ENCODE data around the gene LCTL. TPM values are rescaled to one million over a fixed set of nuclear protein-coding genes. Genes with fewer than 3 reads are reported as not detected.

LCTL gene
- total RNA-seq, 4 donors from 2014 or later, result 3.3 to 12.6 (median 7.4) TPM

DNA sequence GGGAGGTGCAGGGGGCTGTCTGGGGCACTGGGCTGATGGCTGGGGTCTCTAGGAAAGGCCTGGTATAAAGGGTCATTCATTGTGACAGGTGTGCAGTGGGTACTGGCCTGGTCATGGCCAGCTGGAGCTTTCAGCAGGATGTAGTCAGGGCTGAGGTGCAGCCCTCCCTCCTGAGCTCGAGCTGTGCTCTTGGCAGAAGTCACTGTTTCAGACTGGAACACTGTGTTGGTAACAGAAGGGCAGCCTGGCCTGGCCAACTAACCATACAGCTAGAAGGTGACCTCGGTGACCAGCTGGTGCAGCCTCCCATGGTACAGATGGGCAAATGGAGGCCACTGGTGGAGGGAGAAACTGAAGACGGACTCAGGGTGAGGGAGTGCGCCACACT, 34.4 kb upstream of the LCTL start:
- no peak for DNase-seq (ENCODE audit: low spot score in 2 of 2)
- WGBS, 2 donors, result 81 to 83% methylated on average over 4 of the region's 4 CpGs
- TF ChIP-seq POLR2A (IDR thresholded peaks at IDR 0.05) (no peak), EP300 (IDR thresholded peaks at IDR 0.05) (no peak)
- TF ChIP-seq, protein P1, sequence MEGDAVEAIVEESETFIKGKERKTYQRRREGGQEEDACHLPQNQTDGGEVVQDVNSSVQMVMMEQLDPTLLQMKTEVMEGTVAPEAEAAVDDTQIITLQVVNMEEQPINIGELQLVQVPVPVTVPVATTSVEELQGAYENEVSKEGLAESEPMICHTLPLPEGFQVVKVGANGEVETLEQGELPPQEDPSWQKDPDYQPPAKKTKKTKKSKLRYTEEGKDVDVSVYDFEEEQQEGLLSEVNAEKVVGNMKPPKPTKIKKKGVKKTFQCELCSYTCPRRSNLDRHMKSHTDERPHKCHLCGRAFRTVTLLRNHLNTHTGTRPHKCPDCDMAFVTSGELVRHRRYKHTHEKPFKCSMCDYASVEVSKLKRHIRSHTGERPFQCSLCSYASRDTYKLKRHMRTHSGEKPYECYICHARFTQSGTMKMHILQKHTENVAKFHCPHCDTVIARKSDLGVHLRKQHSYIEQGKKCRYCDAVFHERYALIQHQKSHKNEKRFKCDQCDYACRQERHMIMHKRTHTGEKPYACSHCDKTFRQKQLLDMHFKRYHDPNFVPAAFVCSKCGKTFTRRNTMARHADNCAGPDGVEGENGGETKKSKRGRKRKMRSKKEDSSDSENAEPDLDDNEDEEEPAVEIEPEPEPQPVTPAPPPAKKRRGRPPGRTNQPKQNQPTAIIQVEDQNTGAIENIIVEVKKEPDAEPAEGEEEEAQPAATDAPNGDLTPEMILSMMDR (IDR thresholded peaks at IDR 0.05), result no peak

DNA sequence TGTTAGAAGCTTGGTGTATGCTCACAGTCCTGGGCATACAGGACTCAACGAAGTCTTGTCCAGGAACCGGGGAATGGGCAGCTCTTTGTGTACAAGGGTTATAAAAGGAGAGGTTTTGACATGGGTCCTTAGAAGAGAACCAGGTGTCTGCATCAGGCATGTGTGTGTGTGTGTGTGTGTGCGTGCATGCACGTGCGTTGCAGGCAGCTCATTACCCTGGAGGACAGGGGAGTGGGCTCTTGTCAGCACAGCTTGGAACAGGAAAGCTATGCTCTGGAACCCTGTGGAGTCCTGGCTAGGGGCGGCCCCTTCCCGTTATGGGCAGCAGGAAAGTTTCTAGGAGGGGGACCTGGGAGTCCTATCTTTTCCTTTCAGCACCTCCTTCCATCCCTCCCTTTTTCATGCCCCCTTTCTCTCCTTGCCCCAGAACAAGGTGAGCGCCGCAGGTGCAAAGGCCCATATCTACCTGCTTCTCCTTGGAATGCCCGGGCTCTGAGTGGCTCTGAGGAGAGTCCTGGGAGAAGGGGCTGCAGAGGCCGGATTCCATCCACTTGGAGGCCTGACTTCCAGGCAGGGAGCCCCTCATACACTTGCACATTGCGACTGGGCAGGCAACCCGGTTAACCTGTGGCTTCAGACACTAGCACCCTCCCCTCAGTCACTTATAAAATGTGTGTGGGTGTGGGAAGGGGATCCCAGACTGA, 33.9 kb upstream of the LCTL start:
- H3K27ac ChIP-seq, result no peak overlapping the region
- no peak overlapping the region for H3K4me3 ChIP-seq
- H3K9me3 ChIP-seq, result no peaks in the 10 kb centered on the region
- WGBS, 2 donors, result 76 to 83% methylated on average over 13 of the region's 13 CpGs
- H3K4me1 ChIP-seq, result no peaks in the 10 kb centered on the region
- no peak for DNase-seq (ENCODE audit: low spot score in 2 of 2)
- no peaks in the 10 kb centered on the region for H3K36me3 ChIP-seq
- H3K27me3 ChIP-seq, result no peaks in the 10 kb centered on the region
- TF ChIP-seq EP300 (IDR thresholded peaks at IDR 0.05) (no peak), POLR2A (IDR thresholded peaks at IDR 0.05) (no peak)
- TF ChIP-seq, protein P1 (IDR thresholded peaks at IDR 0.05), result no peak

More for the DNA sequence above, 34.4 kb upstream of the LCTL start:
- Histone ChIP-seq H3K9me3 (no peaks in the 10 kb centered on the region), H3K36me3 (no peaks in the 10 kb centered on the region), H3K4me3 (no peak overlapping the region), H3K27ac (no peak overlapping the region), H3K4me1 (no peaks in the 10 kb centered on the region), H3K27me3 (no peaks in the 10 kb centered on the region)

DNA sequence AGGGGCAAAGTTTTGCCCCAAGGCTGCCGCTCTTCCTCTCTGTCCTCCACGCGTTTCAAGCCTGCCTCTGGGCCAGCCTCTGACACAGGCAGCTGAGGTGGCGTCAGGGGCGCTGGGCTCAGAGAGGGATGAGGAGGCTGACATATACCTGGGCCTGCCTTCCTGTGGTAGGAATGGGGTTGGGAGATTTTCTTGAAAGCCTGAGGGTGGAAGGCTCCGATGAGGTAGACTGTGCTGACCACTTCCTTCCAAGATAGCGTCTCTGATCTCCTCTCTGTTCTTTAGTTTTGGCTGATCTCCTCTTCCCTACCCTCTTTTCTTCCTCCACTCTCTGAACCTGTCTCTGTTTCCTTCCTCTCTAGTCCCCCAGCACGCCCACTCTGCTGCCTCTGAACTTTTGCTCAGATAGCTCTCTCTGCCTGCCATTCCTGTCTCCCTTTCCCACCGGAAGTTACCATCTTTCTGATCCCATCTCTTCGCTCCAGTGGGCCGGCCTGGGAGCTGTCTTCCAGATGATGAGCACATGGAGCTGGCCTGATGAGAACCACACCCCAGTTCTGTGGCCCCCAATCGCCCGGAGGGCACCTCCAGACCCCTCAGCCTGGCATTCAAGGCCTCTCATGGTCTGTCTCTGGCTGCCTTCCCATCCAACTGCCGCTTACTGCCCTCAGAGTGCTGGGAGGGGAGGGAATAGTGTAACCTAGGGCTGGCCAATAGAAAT, 32.5 kb upstream of the LCTL start:
- H3K27me3 ChIP-seq, result no peaks in the 10 kb centered on the region
- 80 to 84% methylated on average over 13 to 14 of the region's 14 CpGs for WGBS, 2 donors
- H3K4me3 ChIP-seq, result no peak overlapping the region
- no peak for DNase-seq (ENCODE audit: low spot score in 2 of 2)
- H3K9me3 ChIP-seq, result no peaks in the 10 kb centered on the region
- H3K4me1 ChIP-seq, result no peaks in the 10 kb centered on the region
- no peak for TF ChIP-seq EP300 (IDR thresholded peaks at IDR 0.05)
- TF ChIP-seq, protein P1 (IDR thresholded peaks at IDR 0.05), result no peak
- TF ChIP-seq POLR2A (IDR thresholded peaks at IDR 0.05), result no peak
- H3K27ac ChIP-seq, result no peak overlapping the region
- no peaks in the 10 kb centered on the region for H3K36me3 ChIP-seq

DNA sequence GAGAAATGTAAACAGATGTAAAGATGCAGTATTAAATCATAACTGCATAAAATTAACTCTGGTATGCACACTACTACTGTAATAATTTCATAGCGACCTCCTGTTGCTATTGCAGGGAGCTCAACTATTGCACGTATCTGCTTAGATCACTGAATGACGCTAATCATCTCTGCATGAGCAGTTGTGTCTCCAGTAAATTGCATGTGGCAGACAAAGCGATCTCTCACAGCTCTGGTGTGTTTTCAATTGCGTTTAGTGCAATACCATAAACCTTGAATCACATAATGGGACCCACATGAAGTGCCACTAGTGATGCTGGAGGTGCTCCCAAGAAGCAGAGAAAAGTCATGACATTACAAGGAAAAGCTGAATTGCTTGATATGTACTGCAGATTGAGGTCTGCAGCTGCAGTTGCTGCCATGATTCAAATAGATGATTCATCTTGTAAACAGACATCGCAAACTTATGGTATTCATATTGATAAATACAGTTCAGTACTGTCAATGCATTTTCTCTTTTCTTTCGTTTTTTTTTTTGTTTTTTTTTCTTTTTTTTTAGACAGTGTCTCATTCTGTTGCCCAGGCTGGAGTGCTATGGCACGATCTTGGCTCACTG, 30.2 kb upstream of the LCTL start:
- WGBS, 2 donors, result 43 to 57% methylated on average over 8 of the region's 8 CpGs
- TF ChIP-seq, protein P1 (IDR thresholded peaks at IDR 0.05), result no peak
- TF ChIP-seq EP300 (IDR thresholded peaks at IDR 0.05), result no peak
- no peaks in the 10 kb centered on the region for H3K36me3 ChIP-seq
- H3K4me3 ChIP-seq, result no peak overlapping the region
- H3K27ac ChIP-seq, result no peak overlapping the region
- H3K9me3 ChIP-seq, result no peaks in the 10 kb centered on the region
- no peak for DNase-seq (ENCODE audit: low spot score in 2 of 2)
- no peaks in the 10 kb centered on the region for H3K4me1 ChIP-seq
- H3K27me3 ChIP-seq, result no peaks in the 10 kb centered on the region

DNA sequence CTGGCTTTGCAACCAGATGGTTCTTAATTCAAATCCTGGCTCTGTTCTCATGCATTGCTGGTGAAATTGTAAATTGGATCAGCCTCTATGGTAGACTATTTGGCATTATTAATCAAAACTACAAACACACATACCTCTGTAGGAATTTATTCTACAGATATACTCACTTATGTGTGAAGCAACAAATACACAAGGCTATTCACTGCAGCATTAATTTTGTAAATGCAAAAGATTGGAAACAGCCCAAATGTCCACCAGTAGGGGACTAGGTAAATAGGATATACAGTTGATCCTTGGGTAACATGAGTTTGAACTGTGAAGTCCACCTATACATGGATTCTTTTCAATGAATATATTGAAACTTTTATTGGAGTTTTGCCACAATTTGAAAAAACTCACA, 29.5 kb upstream of the LCTL start:
- Histone ChIP-seq H3K4me1 (no peaks in the 10 kb centered on the region), H3K27ac (no peak overlapping the region), H3K9me3 (no peaks in the 10 kb centered on the region), H3K27me3 (no peaks in the 10 kb centered on the region), H3K36me3 (no peaks in the 10 kb centered on the region), H3K4me3 (no peak overlapping the region)
- no peak for DNase-seq (ENCODE audit: low spot score in 2 of 2)
- TF ChIP-seq, protein P1 (IDR thresholded peaks at IDR 0.05), result no peak
- TF ChIP-seq POLR2A (IDR thresholded peaks at IDR 0.05) (no peak), EP300 (IDR thresholded peaks at IDR 0.05) (no peak)
